Caco-2 (cell line): ENCODE data around the gene PKHD1. TPM values are rescaled to one million over a fixed set of nuclear protein-coding genes. Genes with fewer than 3 reads are reported as not detected.

Source experiments
- BruUV-seq: library from RNA; stranded (reverse); fragments of 400-500 nt; replicated peaks from 2 replicates; lab custom pipeline; 2021; lab: Mats Ljungman, UMichigan
- CTCF ChIA-PET: fragments of 300-600 bp; sonication (Branson Sonifier 250); formaldehyde crosslinking; loops from one replicate; lab custom pipeline; 2022; ENCODE audit warnings: antibody characterized with exemption; lab: Charles Lee
- POLR2A ChIA-PET: fragments of 300-600 bp; sonication (Branson Sonifier 250); formaldehyde crosslinking; loops from one replicate; lab custom pipeline; 2022; ENCODE audit warnings: antibody characterized with exemption; lab: Charles Lee
- DNase-seq, 2 experiments: peaks; one replicate each; pipeline versions ENCODE4 v3.0.0 to v3.0.0-alpha.2; 2020 to 2022
- H3K27me3 ChIP-seq: replicated peaks from 2 replicates; pipeline ENCODE4 v1.6.0; 2011; ENCODE audit warnings: low read length; ENCODE audit not compliant: control insufficient read depth, insufficient read depth
- H3K36me3 ChIP-seq: 2 replicates; pipeline ENCODE4 v1.5.1; 2011; ENCODE audit warnings: low read length; ENCODE audit not compliant: control insufficient read depth, insufficient read depth
- H3K4me1 ChIP-seq: fragments of 250-450 bp; sonication (Bioruptor Pico); 2 replicates; pipeline ENCODE4 v1.5.1; 2020; ENCODE audit warnings: mild to moderate bottlenecking
- H3K4me3 ChIP-seq: 2 replicates; pipeline ENCODE4 v1.5.1; 2011; ENCODE audit warnings: low read depth, mild to moderate bottlenecking, control low read depth, low read length
- H3K9me3 ChIP-seq: fragments of 250-450 bp; sonication (Bioruptor Pico); 2 replicates; pipeline ENCODE4 v1.5.1; 2020; ENCODE audit warnings: mild to moderate bottlenecking, moderate library complexity
- H3K27ac Mint-ChIP-seq: one replicate; pipeline ENCODE4 v1.8.0; 2022; ENCODE audit warnings: mixed read lengths; ENCODE audit not compliant: unreplicated experiment
- H3K27me3 Mint-ChIP-seq: one replicate; pipeline ENCODE4 v1.8.0; 2022; ENCODE audit warnings: mixed read lengths; ENCODE audit not compliant: insufficient read depth, unreplicated experiment
- H3K36me3 Mint-ChIP-seq: one replicate; pipeline ENCODE4 v1.8.0; 2022; ENCODE audit warnings: mild to moderate bottlenecking, mixed read lengths; ENCODE audit not compliant: insufficient read depth, unreplicated experiment
- H3K4me1 Mint-ChIP-seq: one replicate; pipeline ENCODE4 v1.8.0; 2022; ENCODE audit warnings: low read depth, mixed read lengths; ENCODE audit not compliant: unreplicated experiment
- H3K4me3 Mint-ChIP-seq: one replicate; pipeline ENCODE4 v1.8.0; 2022; ENCODE audit warnings: mild to moderate bottlenecking, moderate library complexity, mixed read lengths; ENCODE audit not compliant: unreplicated experiment
- H3K9me3 Mint-ChIP-seq: one replicate; pipeline ENCODE4 v1.8.0; 2022; ENCODE audit warnings: mixed read lengths; ENCODE audit not compliant: unreplicated experiment
- intact Hi-C: fragments of 100-400 bp; cut with micrococcal nuclease; formaldehyde crosslinking; loops from one replicate; pipeline ENCODE4 v1.10.0; 2022; ENCODE audit not compliant: unreplicated experiment
- total RNA-seq: library from RNA; stranded (reverse); gene quantifications from 2 replicates; pipeline ENCODE4 v1.2.3, GENCODE V29; 2022
- TF ChIP-seq, protein P1 (sequence below), 2 experiments: fragments of 200-600 bp in 1 of 2; IDR thresholded peaks; 1 replicate in 1 of 2; 2 replicates in 1 of 2; pipeline versions ENCODE4 v1.5.1 to v1.8.0; 2011 to 2022; ENCODE audit warnings: antibody characterized with exemption in 1 of 2, control low read depth in 1 of 2, inconsistent platforms in 1 of 2, low read depth in 1 of 2, low read length in 1 of 2, mild to moderate bottlenecking in 1 of 2, moderate library complexity in 1 of 2; ENCODE audit not compliant: insufficient read depth in 1 of 2, severe bottlenecking in 1 of 2, unreplicated experiment in 1 of 2

PKHD1 gene
- total RNA-seq, 1 experiment from 2014 or later, result 3.3 TPM

DNA sequence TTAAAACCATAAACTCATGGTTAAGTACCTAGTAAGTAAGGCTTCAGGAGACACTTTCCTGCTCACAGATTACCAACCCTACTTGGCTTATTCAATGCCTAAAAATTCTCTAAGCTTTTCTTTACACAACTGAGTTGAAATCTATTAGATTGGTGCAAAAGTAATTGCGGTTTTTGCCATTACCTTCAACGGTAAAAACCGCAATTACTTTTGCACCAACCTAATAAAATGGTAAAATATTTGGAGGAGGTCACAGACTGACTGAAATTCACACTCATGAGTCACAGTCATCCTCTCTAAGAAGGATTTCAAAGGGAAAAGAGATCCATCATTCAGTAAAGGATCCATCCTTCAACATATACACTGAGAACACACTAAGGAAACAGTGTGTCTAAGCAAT lies 25.9 kb downstream of the PKHD1 start:
- no peak for DNase-seq
- no peaks in the 10 kb centered on the region; the same call in 1 of the 2 replicates for H3K36me3 ChIP-seq
- Mint-ChIP-seq H3K36me3 (no peaks in the 10 kb centered on the region), H3K27ac (no peak overlapping the region), H3K27me3 (no peaks in the 10 kb centered on the region), H3K4me3 (no peak overlapping the region), H3K9me3 (no peaks in the 10 kb centered on the region), H3K4me1 (peaks cover 7% of the 10 kb centered on the region)
- no TSS peak for BruUV-seq
- TF ChIP-seq, protein P1, sequence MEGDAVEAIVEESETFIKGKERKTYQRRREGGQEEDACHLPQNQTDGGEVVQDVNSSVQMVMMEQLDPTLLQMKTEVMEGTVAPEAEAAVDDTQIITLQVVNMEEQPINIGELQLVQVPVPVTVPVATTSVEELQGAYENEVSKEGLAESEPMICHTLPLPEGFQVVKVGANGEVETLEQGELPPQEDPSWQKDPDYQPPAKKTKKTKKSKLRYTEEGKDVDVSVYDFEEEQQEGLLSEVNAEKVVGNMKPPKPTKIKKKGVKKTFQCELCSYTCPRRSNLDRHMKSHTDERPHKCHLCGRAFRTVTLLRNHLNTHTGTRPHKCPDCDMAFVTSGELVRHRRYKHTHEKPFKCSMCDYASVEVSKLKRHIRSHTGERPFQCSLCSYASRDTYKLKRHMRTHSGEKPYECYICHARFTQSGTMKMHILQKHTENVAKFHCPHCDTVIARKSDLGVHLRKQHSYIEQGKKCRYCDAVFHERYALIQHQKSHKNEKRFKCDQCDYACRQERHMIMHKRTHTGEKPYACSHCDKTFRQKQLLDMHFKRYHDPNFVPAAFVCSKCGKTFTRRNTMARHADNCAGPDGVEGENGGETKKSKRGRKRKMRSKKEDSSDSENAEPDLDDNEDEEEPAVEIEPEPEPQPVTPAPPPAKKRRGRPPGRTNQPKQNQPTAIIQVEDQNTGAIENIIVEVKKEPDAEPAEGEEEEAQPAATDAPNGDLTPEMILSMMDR (IDR thresholded peaks at IDR 0.05; ENCODE audit: insufficient read depth in 1 of 2, low read depth in 1 of 2, low read length in 1 of 2, severe bottlenecking in 1 of 2, unreplicated experiment in 1 of 2), result no peak
- H3K4me1 ChIP-seq, result 0 out of 2 replicates have a peak, but pooled peaks cover 4% of the 10 kb centered on the region
- no peaks in the 10 kb centered on the region for H3K9me3 ChIP-seq
- ChIA-PET POLR2A (no interaction called here), CTCF (interaction anchor here (1.3 kb wide), 1 partner anchor 12 kb away, joined by 4 read pairs; no protein-coding TSS in a partner anchor)
- H3K4me3 ChIP-seq, result no peak overlapping the region
- no peaks in the 10 kb centered on the region for H3K27me3 ChIP-seq
- intact Hi-C loops, result no loop called here

- TF ChIP-seq, protein P1 (IDR thresholded peaks at IDR 0.05; ENCODE audit: insufficient read depth in 1 of 2, low read depth in 1 of 2, low read length in 1 of 2, severe bottlenecking in 1 of 2, unreplicated experiment in 1 of 2), result no peak
- no peaks in the 10 kb centered on the region for H3K27me3 Mint-ChIP-seq
- Histone ChIP-seq H3K4me3 (no peak overlapping the region), H3K9me3 (no peaks in the 10 kb centered on the region), H3K36me3 (no peaks in the 10 kb centered on the region), H3K4me1 (0 out of 2 replicates have a peak, but pooled peaks cover 4% of the 10 kb centered on the region), H3K27me3 (no peaks in the 10 kb centered on the region)
- H3K36me3 Mint-ChIP-seq, result no peaks in the 10 kb centered on the region
- ChIA-PET CTCF (no interaction called here), POLR2A (no interaction called here)
- H3K4me3 Mint-ChIP-seq, result no peak overlapping the region
- DNase-seq, result no peak
- H3K9me3 Mint-ChIP-seq, result no peaks in the 10 kb centered on the region
- no peak overlapping the region for H3K27ac Mint-ChIP-seq
- BruUV-seq, result no TSS peak
- H3K4me1 Mint-ChIP-seq, result peaks cover under 1% of the 10 kb centered on the region
- intact Hi-C loops, result no loop called here
These were observed 27.6 kb downstream of the PKHD1 start for GRCh38 chr6:52059821-52060220.

DNA sequence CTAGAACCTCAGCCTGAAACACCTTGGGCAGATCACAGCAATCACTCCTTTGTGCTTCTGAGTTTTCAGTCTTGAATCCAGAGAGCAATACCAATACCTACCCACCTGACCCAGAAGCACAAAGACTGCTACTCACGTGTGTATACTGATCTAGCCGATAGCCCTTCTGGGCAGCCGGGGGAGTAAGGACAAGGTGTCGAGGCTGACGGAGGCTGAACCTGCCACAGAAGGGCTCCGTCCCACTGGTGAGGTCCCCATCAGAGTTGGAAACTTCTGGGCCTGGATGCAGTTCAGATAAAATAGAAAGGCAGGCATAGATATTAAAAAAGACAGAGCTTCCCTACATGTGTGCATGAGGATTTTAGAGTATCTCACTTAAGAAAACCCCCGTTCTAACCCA lies 32.0 kb downstream of the PKHD1 start:
- Mint-ChIP-seq H3K4me1 (no peaks in the 10 kb centered on the region), H3K27ac (no peak overlapping the region), H3K4me3 (no peak overlapping the region), H3K27me3 (no peaks in the 10 kb centered on the region), H3K36me3 (no peaks in the 10 kb centered on the region), H3K9me3 (no peaks in the 10 kb centered on the region)
- POLR2A ChIA-PET, result no interaction called here
- no peaks in the 10 kb centered on the region for H3K4me1 ChIP-seq
- H3K9me3 ChIP-seq, result no peaks in the 10 kb centered on the region
- CTCF ChIA-PET, result no interaction called here
- TF ChIP-seq, protein P1 (IDR thresholded peaks at IDR 0.05; ENCODE audit: insufficient read depth in 1 of 2, low read depth in 1 of 2, low read length in 1 of 2, severe bottlenecking in 1 of 2, unreplicated experiment in 1 of 2), result no peak
- H3K36me3 ChIP-seq, result no peaks in the 10 kb centered on the region
- intact Hi-C loops, result no loop called here
- H3K27me3 ChIP-seq, result no peaks in the 10 kb centered on the region
- no peak overlapping the region for H3K4me3 ChIP-seq
- DNase-seq, result no peak
- no TSS peak for BruUV-seq
